GM21367 (cell line): ENCODE measurements around the gene ZFR2.
"Not testable (repeated sequence)": the region's sequence is repeated elsewhere in the genome, so short reads cannot be mapped to it uniquely, and the experiment has no call there.

Experiments used
- ATAC-seq: cut with Tn5 transposase; IDR thresholded peaks from one replicate; pipeline ENCODE4 v1.9.1; 2021; ENCODE audit not compliant: unreplicated experiment

The ZFR2 gene

DNA sequence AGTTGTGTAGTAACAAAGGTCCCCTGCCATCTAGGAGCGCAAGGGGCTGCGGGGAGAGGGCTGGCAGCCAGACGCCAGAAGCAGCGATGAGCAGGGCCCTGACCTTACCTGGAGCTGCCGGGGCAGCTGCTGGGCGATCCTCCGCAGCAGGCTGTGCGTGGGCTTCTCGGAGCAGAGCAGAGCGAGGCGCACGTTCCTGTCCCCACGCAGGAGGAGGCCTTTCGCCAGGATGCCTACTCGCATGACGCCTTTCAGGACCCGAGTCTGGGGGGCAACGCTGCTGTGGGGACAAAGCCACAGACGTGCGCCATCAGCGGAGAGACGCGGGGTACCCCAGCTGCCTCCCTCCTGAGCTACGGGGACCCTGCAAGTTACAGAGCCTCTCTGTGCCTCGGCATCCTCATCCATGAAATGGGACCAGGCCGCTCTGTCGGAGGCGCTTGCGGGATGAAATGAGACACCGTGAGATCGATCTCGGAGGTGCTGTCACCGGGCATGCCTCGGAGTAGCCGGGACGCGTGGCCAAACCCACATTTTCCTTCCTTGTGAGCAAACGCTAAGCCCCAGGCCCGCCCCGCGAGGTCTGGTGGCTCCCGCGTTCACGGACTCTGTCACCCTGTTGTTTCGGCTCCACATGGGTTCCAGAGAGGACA, 52.1 kb downstream of the ZFR2 start:
- ATAC-seq = no peak

DNA sequence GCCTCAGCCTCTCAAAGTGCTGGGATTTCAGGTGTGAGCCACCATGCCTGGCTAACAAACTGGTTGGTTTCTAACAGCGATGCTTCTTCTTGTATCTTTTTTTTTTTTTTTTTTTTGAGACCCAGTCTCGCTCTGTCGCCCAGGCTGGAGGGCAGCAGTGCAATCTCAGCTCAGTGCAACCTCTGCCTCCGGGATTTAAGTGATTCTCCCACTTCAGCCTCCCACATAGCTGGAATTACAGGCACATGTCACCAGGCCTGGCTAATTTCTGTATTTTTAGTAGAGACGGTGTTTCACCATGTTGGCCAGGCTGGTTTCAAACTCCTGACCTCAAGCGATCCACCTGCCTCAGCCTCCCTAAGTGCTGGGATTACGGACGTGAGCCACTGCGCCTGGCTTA, 52.7 kb downstream of the ZFR2 start:
- not testable (repeated sequence) for ATAC-seq

DNA sequence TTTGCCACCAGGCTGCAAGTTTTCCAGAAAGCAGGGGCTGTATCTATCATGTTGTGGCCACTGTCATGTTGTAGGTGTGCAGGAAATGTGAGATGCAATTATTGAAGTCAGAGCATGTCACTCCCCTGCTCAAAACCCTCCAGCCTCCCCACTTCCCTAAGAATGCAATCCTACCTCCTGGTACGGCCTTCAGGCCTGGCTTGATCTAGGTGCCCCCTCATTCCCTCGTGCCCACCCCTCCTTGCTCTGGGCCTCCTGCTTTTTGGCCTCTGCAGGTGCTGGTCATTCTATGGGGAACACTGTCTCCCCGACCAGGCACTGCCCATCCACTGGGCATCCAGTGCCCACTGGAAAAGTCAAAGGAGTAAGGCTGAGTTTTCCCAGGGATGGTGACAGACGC, 54.2 kb downstream of the ZFR2 start:
- no peak for ATAC-seq

DNA sequence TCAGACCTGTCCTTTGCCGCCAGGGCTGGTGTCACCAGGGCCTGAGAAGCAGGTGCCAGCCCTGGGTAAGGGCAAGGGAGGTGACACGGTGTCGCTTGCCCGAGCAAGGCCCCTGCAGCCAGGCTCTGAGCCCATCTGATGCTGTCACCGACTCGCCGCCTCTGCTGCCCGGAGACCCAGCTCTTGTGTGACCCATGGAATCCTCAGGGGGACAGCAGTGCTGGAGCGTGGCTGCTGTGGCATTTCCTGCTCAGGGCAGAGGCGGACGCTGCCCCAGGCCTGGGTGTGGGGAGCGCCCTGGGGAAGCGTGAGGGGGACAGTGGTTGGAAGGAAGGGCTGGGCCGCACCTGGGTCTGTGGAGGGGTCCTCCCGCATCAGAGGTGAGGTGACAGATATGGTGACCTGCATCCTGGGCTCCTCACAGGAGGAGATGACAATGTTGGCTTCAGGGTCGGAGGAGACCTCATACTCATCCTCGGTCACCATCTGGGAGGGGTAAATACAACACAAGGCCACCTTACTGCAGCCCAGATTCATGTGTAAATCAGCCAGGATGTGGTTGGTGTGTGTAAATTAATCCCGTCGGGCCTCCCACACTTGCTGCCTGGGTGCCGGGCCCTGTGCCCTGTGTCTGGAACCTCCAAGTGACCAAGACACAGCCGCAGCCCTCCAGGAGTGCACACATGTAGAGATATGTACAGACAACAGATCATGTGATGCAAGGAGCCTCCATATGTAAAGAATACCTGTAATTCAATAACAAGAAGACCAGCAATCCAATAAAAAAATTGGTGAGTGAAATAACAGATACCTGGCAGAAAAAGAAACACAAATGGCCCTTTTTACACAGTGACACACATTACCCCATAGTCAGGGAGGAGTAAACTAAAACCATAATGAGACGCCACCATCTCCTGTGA, 55.1 kb downstream of the ZFR2 start:
- no peak for ATAC-seq

DNA sequence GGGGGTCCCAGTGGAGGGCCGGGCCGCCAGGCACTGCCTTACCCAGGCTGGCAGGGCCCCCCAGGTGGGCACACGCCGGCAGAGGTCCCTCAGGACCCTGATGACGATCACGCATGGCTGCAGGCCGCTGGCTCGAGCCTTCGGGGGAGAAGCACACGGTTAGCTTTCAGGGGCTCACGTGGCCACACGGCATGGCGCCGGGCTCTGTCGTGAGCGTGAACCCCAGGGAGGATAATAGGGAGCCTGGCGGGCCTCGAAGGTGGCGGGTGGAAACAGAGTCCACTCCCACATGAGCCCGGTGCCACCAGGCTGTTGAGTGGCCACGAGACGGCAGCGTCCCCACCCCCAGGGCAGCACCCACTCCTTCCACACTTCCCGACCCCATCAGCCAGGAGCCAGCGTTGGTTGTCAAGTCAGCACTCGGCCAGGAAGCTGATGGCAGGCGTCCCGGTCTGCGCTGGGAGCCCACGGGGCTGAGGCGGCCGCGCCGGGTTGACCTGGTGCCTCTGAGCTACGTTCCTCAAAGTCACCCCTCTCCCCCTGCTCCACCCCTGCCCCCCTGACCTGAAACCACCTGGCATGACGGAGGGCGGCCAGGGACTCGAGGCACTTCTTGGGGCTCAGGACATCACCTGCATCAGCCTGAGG, 58.0 kb downstream of the ZFR2 start:
- ATAC-seq = no peak

DNA sequence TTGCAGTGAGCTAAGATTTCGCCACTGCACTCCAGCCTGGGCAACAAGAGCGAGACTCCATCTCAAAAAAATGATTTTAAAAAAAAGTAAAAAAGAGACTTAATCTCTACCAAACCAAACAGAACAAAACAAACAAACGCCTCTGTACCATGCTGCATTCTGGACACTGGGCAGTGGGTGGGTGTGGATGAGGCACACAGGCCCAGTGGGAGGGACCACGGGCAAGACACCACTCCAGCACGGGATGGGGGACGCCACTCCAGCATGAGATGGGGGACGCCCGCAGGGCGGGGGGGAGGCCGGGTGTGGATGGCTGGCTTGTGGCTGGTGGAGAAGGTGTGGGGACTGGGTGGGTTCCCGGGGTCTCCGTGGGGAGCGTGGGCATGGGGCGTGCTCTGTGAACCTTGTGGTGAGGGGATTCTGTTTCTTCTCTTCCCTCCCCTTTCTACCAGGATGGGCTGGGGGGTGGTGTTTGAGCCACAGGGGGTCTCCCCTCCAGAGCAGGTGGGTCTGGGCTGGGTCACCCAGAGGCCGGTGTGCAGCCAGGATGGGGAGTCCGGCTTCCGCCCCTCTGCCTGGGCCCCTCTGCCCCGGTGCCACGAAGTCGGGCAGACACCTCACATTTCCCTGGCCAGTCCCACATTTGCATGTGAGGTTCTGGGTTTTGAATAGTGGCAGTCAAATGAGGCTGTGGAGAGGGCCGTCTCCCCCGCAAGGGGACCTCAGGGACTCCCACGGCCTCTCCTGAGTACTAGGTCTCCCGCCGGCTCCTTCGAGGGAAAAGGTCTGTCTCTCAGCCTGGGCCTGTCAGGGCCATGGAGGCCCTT, 58.7 kb downstream of the ZFR2 start:
- no peak for ATAC-seq

DNA sequence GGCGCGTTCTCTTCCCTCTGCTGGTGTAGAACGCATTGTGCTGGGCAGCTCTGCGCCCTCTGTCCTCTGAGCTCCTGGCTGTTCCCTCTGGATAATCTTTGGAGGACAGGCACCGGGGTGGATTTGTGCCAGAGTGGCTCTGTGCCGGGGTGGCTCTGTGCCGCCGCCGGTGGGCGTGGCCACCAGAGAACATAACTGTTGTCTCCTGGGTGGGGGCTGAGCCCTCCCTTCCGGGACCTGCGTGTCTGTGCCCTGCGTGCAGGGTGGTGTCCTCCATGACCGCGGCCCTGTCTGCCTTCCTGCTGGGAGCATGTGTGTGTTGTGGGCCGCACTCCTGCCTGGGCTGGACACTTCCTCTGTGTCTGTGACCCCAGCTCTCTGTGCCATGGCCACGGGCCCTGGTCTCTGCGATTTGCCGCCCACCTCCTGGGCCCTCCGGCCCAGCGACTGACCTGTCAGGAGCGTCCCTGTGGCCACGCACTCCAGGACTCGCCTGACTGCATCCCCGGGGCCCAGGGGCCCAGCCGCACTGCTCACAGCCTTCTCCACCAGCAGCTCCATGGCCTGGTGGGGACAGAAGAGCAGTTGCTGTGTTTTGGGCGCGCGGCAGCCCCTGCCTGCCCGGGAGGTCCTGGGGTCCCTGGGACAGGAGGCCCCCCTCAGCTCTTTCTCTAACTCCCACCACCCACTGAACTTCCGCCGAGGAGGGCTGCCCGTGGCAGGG, 60.3 kb downstream of the ZFR2 start:
- ATAC-seq = no peak

DNA sequence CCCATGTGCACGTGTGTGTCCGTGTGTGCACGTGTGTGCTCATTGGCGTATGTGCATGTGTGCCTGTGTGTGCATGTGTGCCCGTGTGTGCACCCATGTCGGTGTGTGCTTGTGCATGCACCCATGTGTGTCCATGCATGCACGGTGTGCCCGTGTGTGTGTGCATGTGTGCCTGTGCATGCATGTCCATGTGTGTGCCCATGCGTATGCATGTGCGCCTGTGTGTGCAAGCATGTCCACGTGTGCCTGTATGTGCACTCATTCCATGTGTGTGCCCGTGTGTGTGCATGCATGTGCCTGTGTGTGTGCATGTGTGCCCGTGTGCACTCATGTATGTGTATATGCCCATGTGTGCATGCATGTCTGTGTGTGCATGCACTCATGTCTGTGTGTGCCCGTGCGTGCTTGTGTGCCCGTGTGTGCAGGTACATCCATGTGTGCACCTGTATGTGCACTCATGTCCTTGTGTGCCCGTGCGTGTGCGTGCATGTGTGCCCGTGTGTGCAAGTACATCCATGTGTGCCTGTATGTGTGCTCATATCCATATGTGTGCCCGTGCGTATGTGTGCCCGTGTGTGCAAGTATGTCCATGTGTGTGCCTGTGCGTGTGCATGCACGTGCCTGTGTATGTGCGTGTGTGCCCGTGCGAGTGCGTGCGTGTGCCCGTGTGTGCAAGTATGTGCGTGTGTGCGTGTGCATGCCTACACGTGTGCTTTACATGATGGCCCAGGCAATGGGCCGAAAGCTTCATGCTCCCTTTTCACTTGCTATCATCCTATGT, 61.1 kb downstream of the ZFR2 start:
- no peak for ATAC-seq

DNA sequence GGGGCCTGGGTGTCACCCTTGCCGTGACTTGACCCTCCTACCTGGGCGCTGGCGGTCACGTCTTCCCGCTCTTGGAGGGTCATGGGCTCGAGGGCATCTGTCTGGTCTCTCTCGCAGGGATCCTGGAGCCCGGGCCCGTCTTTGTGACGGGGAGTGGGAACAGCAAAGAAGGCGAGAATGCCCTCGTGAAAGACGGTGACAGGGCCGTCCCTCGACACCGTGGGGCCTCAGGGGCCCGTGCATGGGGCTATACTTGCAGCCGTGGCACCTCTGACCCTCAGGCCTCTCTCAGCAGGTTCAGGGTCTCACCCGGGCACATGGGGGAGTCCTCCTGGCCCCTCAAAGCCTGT, 61.7 kb downstream of the ZFR2 start:
- ATAC-seq = no peak

DNA sequence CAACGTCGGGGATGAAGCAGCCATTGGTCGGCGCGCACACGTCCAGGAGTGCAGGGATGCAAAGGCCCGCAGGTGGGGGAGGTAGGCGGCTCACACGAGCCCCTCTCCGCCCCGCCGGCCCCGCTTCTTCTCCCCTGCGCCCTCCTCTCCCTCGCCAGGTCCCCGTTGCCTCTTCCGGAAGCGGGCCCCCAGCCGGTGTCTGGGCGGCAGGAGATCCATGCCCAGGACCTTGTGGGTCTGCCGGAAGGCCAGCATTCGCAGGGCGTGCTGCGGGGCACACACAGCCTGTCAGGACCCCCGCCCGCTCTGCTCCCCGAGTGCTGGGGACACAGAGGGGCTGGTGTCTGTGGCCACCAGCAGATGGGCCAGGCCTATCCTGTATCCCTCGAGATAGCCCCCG, 63.0 kb downstream of the ZFR2 start:
- ATAC-seq = no peak

DNA sequence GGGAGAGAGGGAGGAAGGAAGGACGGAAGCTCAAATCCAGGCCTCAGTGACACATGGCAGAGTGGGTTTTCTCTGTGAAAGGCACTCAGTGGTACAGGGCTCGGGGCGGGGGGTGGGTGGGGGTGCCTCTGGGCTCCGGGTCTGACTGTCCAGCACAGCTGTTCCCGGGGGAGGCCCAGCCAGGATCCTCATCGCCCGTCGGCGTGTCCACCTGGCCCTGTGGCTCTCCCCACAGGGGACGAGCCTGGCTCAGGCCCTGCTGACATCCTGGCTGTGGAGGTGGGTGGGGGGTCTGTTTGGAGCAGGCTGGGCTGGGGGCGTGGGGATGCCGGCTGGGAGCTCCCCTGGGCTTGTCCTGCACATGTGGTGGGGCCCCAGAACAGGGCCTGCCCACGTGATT, 64.4 kb downstream of the ZFR2 start:
- no peak for ATAC-seq

DNA sequence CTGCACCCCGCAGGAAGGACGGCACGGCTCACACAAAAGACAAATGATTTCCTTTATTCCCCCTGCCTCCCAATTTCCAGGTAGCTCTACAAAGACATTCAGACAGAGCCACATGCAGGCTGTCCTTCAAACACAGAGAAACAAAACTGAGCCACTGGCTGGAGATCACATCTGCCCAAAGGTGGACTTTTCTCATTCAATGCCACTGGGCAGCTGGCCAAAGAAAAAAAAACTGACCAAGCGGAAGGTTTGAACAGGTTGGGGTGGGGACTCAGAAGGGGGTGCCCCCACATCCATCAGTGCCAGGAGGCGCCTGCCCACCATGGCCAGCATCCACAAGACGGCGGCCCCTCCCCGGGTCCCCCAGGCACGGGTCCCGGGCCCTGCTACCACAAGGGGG, 64.9 kb downstream of the ZFR2 start:
- no peak for ATAC-seq

DNA sequence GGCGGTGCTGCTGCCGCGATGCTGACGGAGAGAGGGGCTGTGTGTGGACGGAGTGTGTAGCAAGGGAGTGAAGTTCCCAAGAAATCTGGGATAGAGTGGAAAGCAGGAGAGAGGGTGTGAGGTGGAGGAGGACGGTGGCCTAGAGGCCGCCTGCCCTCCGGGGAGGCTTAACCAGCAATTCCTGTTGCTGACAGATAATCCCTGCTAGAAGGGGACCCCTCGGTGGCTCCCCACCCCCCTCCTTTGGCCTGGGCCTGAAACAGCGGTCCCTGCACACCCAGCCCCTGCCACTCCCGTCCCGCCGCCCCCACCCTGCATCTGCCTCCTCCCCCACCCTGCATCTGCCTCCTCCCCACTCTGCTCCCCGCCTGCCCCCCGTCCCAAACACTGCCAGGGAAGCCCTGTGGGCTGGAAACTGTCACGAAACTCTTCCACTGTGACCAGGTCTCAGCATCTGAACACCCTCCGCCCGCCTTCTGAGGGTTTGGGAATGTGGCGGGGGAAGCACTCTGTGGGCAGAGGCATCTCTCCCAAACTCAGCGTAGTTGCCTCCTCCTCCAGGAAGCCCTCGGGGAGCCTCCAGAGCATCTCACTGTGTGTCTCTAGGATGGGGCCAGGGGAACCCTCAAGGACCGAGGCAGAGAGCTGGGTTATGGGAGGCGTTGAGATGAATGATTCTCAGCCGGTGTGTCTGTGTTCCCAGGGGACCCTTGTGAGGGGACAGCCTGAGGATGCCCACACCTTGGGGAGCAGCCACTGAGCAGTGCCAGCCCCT, 65.5 kb downstream of the ZFR2 start:
- no peak for ATAC-seq

DNA sequence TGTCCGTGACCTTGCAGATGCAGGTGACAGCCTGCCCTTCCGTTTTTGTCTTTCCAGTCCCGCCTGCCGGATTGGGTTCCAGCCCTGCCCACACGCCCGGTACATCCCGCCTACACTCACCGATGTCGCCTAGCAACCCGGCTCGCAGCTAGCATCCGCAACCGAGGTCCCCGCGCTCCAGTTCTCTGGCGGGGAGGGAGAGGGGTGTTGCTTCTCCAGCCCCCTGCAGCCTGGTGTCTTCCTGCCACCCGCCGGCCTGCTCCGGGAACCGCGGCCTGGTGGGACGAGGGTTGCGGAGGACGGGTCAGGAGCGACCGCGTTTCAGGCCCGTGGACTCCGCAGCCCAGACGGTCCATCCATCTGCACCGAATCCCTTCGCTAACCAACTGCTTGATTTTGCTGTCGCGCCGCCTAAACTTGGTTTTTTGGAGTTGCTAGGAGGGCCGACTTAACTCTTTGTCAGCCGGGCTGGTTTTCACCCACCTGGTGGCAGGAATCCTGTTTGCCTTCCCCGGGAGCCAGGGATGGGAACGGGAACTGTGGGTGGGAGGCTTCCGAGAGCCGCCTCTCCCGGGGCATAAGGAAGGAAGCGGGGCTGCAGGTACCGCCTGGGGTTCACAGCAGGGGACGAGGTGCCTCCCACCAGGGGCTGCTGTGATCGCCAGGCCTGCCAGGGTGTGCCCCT, 67.3 kb downstream of the ZFR2 start:
- ATAC-seq = no peak

DNA sequence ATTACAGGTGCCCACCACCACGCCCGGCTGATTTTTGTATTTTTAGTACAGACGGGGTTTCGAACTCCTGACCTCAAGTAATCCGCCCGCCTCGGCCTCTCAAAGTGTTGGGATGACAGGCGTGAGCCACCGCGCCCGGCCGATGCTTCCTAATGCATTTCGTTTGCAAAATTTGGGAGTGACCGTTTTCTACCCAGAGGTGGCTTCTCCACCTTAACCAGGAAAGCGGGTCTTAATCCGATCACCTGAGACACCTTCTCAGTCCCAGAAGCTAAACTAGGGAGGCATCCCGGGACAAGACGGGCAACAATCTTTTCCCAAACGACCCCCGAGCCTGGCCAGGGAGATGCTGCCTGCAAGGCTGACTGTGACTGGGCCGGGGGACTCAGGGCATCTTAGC, 67.8 kb downstream of the ZFR2 start:
- ATAC-seq = no peak

DNA sequence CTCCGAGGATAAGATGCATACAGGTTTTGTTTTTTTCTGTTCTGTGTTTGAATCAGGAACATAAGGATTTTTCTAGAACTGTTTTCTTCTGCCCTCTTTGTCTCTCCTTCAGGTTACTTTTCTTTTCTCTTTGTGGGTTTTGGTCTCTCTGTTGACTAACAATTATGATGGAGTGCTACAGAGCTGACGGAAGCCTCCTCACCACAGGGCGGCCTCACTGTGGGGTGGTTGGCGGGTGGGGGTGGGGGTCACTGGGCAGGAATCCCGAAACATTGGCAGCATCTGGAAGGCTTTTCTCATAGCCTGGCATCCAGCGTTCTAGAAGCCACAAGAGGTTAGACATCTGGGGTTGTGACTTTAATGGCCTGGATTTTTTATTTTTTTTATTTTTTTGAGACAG, 70.7 kb downstream of the ZFR2 start:
- ATAC-seq = no peak

DNA sequence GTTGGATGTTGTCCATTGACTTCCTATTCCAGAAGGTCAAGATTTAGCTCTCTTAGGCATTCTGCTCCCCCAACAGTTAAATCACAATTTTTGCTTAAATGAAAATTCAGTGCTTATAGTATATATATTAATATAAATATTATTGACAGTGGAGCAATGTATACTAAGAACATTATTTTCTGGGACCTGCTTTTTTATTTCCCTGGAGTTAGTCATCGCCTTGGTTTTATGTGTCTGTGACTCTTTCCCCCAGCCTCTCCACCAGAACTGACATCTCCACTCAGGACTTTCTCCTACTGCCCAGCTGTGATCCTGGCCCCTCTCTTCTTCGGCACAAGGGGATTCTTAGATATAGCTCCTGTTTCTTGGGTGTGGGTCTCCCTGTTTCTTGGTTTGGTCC, 72.5 kb downstream of the ZFR2 start:
- ATAC-seq = no peak

DNA sequence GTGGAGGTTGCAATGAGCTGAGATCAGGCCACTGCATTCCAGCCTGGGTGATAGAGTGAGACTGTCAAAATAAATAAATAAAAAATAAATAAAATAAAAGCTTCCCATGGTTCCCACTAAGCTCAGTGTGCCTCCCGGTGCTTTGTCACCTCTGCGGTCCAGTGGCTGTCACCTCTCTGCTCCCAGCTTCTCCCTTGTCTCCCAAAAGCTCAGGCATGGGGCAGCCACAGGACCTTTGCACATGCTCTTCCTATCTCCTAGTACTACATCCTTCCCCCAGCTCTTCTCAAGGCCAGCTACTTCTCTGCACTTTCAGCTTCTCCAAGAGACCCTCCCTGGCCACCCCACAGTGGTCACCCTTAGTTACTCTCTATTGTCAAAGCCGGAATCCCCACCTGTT, 75.0 kb downstream of the ZFR2 start:
- no peak for ATAC-seq

DNA sequence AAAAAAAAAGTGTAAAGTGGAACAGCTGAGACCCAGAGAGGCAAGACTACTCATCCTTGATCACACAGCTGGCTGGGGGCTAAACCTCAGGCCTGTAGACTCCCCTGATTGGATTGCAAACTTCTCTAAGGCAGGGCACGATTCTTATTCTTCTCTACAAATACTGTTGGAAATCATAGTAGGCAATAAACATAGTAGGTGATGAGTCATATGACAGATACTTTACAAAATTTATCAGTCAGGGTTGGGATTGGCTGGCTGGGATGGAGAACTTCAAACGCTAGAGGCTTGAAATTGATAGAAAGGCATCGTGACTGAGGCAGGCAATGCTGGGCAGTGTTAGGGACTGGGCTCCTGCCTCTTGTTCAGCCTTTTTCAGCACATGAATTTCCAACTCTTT, 76.7 kb downstream of the ZFR2 start:
- no peak for ATAC-seq
